ENCODE results near the gene MYO7B. TPM values are rescaled to one million over a fixed set of nuclear protein-coding genes. Genes with fewer than 3 reads are reported as not detected.
A peak's percentile ranks its signal among the peaks of the same experiment; 100 is the strongest.

The MYO7B gene
- total RNA-seq, 1 donor: under 0.01 TPM

- no peaks in the 10 kb centered on the region for H3K4me1 ChIP-seq (ENCODE audit: insufficient read depth, low read length)
- no peak overlapping the region for H3K4me2 ChIP-seq (ENCODE audit: insufficient read depth, low read length)
- no peaks in the 10 kb centered on the region for H4K20me1 ChIP-seq (ENCODE audit: insufficient read depth, low read length)
- no peaks in the 10 kb centered on the region for H3K79me2 ChIP-seq (ENCODE audit: insufficient read depth, low read length)
- H2AFZ ChIP-seq (ENCODE audit: low read length): no peak overlapping the region
- H3K9me3 ChIP-seq (ENCODE audit: low read depth, low read length): no peaks in the 10 kb centered on the region
- TF ChIP-seq CTCF (IDR thresholded peaks at IDR 0.05; ENCODE audit: extremely low read depth, low read depth, low read length): no peak
- no peak overlapping the region for H3K27ac ChIP-seq (ENCODE audit: low read depth, low read length)
- no peak overlapping the region for H3K4me3 ChIP-seq (ENCODE audit: insufficient read depth, low read length)
- no peaks in the 10 kb centered on the region for H3K27me3 ChIP-seq (ENCODE audit: insufficient read depth, low read length)
- no peak for DNase-seq (ENCODE audit: insufficient read length, low spot score, missing footprints)
- no peaks in the 10 kb centered on the region for H3K36me3 ChIP-seq (ENCODE audit: insufficient read depth, low read length)
These were observed 93.5 kb downstream of the MYO7B start for GRCh38 chr2:127628767-127629614.

- Histone ChIP-seq H3K9me3 (ENCODE audit: low read depth, low read length) (no peaks in the 10 kb centered on the region), H3K4me1 (ENCODE audit: insufficient read depth, low read length) (no peaks in the 10 kb centered on the region), H3K27me3 (ENCODE audit: insufficient read depth, low read length) (no peaks in the 10 kb centered on the region), H4K20me1 (ENCODE audit: insufficient read depth, low read length) (no peaks in the 10 kb centered on the region), H3K36me3 (ENCODE audit: insufficient read depth, low read length) (no peaks in the 10 kb centered on the region), H2AFZ (ENCODE audit: low read length) (no peak overlapping the region), H3K4me2 (ENCODE audit: insufficient read depth, low read length) (no peak overlapping the region), H3K79me2 (ENCODE audit: insufficient read depth, low read length) (no peaks in the 10 kb centered on the region), H3K27ac (ENCODE audit: low read depth, low read length) (no peak overlapping the region), H3K4me3 (ENCODE audit: insufficient read depth, low read length) (no peak overlapping the region)
- DNase-seq (ENCODE audit: insufficient read length, low spot score, missing footprints): peak; percentile 78
- no peak for TF ChIP-seq CTCF (IDR thresholded peaks at IDR 0.05; ENCODE audit: extremely low read depth, low read depth, low read length)
These were observed 94.2 kb downstream of the MYO7B start for GRCh38 chr2:127629637-127630036.

GRCh38 chr2:127630096-127630863, 94.8 kb downstream of the MYO7B start:
- TF ChIP-seq CTCF (IDR thresholded peaks at IDR 0.05; ENCODE audit: extremely low read depth, low read depth, low read length): no peak
- Histone ChIP-seq H3K27me3 (ENCODE audit: insufficient read depth, low read length) (no peaks in the 10 kb centered on the region), H3K4me3 (ENCODE audit: insufficient read depth, low read length) (no peak overlapping the region), H3K79me2 (ENCODE audit: insufficient read depth, low read length) (no peaks in the 10 kb centered on the region), H4K20me1 (ENCODE audit: insufficient read depth, low read length) (no peaks in the 10 kb centered on the region), H3K9me3 (ENCODE audit: low read depth, low read length) (no peaks in the 10 kb centered on the region), H2AFZ (ENCODE audit: low read length) (no peak overlapping the region), H3K27ac (ENCODE audit: low read depth, low read length) (no peak overlapping the region), H3K4me1 (ENCODE audit: insufficient read depth, low read length) (no peaks in the 10 kb centered on the region), H3K36me3 (ENCODE audit: insufficient read depth, low read length) (no peaks in the 10 kb centered on the region), H3K4me2 (ENCODE audit: insufficient read depth, low read length) (no peak overlapping the region)
- peak; percentile 84 for DNase-seq (ENCODE audit: insufficient read length, low spot score, missing footprints)
